Adipose tissue (tissue), 3 donors: ENCODE data around the gene TRPV6. TPM values are rescaled to one million over a fixed set of nuclear protein-coding genes. Genes with fewer than 3 reads are reported as not detected.

Source experiments
- H3K27ac ChIP-seq: one replicate; pipeline ENCODE4 v1.5.1; 2013; ENCODE audit warnings: low read depth, low read length
- WGBS, 3 donors: extraction: QIAGEN DNeasy Blood & Tissue Kit; methylation state at CpG; one replicate each; pipeline ENCODE4 v1.1.7; 2013; 5-methylcytosine and 5-hydroxymethylcytosine counted together
- polyA plus RNA-seq, 3 donors: library from polyadenylated mRNA; stranded (reverse); fragments of 200-250 nt; gene quantifications; one replicate each; pipeline ENCODE4 v1.2.3, GENCODE V29; 2013
- donor health status: healthy with polysubstance abuse.
- donor health status: Bipolar disorder and iron deficiency.
- donor health status: healthy.

The TRPV6 gene
- polyA plus RNA-seq, 3 donors, result 0.42 to 37.0 TPM; not detected in 1

DNA sequence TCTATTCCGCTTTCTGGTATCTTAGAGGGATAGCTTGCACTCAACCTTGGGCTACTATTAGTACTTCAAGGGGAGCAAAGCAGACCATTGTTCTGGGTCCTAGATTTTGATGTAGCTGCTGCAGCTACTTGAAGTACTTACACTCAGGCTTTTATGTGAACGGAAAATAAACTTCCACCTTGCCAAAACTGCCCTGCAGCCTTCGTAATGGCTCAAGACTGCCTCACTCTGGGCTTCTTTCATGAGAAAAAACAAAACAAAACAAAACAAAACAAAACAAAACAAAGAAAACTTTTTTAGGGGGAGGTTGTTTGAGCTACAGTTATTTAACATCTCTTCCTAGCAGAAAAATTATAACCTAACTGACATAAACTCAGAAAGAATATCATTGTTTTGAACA lies 50.1 kb downstream of the TRPV6 start:
- no peak overlapping the region for H3K27ac ChIP-seq
- WGBS, 3 donors, result 30 to 51% (median 39%) methylated on average over 3 of the region's 3 CpGs

DNA sequence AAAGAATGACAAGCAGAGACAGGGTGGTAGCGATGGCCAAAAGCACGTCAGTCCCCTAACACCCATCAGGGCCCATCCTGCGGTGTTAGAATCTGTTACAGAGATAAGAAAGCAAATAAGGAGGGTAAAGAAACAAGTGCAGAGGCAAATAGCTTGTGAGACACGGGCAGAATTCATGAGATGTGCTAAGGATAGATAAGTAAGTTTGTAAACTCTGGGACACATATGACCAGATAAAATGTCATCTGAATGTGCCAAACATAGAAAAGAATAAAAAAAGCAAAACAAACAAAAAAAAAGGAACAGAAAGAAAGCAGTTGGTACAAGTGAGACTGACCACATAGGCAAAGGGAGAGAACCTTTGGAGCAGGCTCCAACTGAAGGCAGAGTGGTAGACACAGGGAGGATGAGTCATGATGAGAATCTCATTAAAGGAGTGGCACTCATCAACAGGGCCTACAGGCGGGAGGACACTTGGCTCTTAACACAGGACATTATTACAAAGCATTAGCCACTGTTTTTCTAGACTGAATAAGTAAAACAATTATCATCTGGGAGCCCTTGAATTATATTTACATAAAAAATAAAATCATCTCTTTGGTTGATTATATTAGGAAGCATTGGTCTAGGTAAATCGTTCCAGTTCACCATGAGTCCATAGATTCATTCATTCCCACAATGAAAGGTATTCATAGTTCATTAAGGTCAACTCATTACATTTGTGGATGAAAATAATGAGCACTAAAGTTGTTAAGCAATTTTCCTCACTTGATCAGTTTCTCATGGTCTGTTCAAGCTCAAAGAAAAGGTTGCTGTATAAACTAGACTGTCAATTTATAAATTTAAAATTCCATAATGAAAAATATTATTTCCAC lies 52.1 kb downstream of the TRPV6 start:
- no peak overlapping the region for H3K27ac ChIP-seq
- WGBS, 3 donors, result 41 to 87% (median 72%) methylated on average over 6 of the region's 6 CpGs

DNA sequence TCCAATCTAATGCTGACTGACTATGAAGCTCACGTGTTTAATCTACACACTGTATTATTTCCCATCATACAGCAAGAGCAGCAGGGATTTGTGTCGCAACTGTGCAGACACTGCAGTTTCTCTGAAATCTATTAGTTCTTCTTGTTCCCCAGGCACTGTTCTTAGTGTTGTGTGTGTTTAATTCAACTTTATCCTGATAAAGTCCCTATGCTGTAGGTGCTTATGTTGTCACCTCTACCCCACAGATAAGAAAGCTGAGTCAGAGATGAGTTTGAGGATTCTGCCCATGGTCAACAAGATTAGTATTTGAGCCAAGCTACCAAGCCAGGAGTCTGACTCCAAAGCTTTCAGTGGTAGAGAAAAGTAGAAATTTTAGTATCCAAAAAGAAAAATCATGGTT lies 53.1 kb downstream of the TRPV6 start:
- no peak overlapping the region for H3K27ac ChIP-seq
- 55 to 77% (median 73%) methylated on average over 2 of the region's 2 CpGs for WGBS, 3 donors

DNA sequence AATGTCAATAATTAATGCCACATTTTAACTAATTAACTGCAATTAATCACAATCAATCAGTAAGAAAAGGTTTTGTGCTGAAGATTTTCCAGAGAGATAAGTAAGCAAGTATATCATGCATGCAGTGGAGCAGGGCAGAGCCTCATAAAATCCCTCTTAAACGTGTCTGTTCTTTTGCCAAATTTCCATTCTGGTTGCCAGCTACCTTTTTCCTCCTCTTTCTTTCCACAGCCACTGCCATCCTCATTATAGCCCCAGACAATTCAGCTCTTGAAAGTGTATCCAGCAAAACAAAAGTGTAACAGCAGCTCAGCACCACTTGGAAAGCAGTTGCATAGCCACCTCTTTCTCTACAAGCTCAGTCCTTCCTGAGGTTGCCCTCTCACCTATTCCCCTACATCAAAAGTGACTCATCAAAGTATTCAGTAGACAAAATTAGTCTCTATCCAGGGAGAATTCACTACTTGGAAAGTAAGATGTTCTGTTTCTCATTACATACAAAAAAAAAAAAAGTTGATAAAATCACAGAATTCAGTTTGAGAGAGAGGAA lies 57.5 kb downstream of the TRPV6 start:
- H3K27ac ChIP-seq, result no peak overlapping the region
- WGBS, 3 donors, result 33 to 46% (median 43%) methylated on average over 1 of the region's 1 CpG

DNA sequence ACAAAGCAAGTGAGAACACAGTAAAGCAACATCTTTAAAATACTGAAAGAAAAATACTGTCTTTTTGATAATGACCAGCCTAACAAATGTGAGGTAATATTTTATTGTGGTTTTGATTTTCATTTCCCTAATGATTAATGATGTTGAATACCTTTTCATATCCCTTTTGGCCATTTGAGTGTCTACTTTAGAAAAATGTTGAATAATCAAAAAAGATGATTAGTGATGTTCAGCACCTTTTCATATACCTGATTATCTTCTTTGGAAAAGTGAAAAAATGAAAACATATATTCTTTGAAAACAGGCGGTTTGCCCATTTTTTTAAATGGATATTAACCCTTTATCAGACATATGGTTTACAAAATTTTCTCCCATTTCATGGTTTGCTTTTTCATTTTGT lies 62.8 kb downstream of the TRPV6 start:
- 0 to 49% (median 1%) methylated on average over 1 of the region's 1 CpG for WGBS, 3 donors

More for the DNA sequence above, 62.8 kb downstream of the TRPV6 start:
- no peak overlapping the region for H3K27ac ChIP-seq

Other genes starting within 250 kb of the TRPV6 start
- over 10,000 TPM in 1 of 3 donors, 10 to 100 TPM in 2; 17.3 to 39,878 (median 20.9) TPM for gene PRSS1, start 136.3 kb downstream of the TRPV6 start, polyA plus RNA-seq
- gene PRSS2, start 114.8 kb downstream of the TRPV6 start, polyA plus RNA-seq, result over 10,000 TPM in 1 of 3 donors, 10 to 100 TPM in 1, 1 to 10 TPM in 1; 6.5 to 49,551 (median 29.2) TPM
- 10 to 100 TPM; 12.8 to 33.7 (median 21.4) TPM for gene EPHB6, start 30.7 kb downstream of the TRPV6 start, polyA plus RNA-seq
- under 1 TPM in 1 of 3 donors, not detected in 2; 0.05 TPM for gene TRPV5, start 48.0 kb upstream of the TRPV6 start, polyA plus RNA-seq
- not detected for gene LLCFC1, start 53.7 kb upstream of the TRPV6 start, polyA plus RNA-seq
- under 1 TPM in 2 of 3 donors, not detected in 1; 0.04 to 0.09 TPM for gene KEL, start 76.6 kb upstream of the TRPV6 start, polyA plus RNA-seq
- not detected for gene OR9A2, start 141.4 kb upstream of the TRPV6 start, polyA plus RNA-seq
- not detected for gene OR6V1, start 166.6 kb upstream of the TRPV6 start, polyA plus RNA-seq
- not detected for gene PIP, start 246.3 kb upstream of the TRPV6 start, polyA plus RNA-seq